Osteoblast (primary cell): Measurements from ENCODE around the gene YTHDF1. TPM values are rescaled to one million over a fixed set of nuclear protein-coding genes. Genes with fewer than 3 reads are reported as not detected.
A peak's percentile ranks its signal among the peaks of the same experiment; 100 is the strongest.

ENCODE experiments used
- DNase-seq: peaks from one replicate; pipeline ENCODE4 v3.0.0; 2011; ENCODE audit warnings: low spot score, mixed read lengths; ENCODE audit not compliant: insufficient read length; ENCODE audit errors: missing footprints
- H2AFZ ChIP-seq: 2 replicates; pipeline ENCODE4 v1.6.0; 2011; ENCODE audit warnings: mild to moderate bottlenecking, low read length
- H3K27ac ChIP-seq: 2 replicates; pipeline ENCODE4 v1.5.1; 2011; ENCODE audit warnings: mild to moderate bottlenecking, low read depth, low read length, moderate library complexity
- H3K27me3 ChIP-seq: 2 replicates; pipeline ENCODE4 v1.6.0; 2012; ENCODE audit warnings: mild to moderate bottlenecking, control low read depth, inconsistent platforms, low read length, moderate library complexity; ENCODE audit not compliant: insufficient read depth
- H3K36me3 ChIP-seq: 2 replicates; pipeline ENCODE4 v1.5.1; 2011; ENCODE audit warnings: mild to moderate bottlenecking, low read length, control low read depth, moderate library complexity; ENCODE audit not compliant: insufficient read depth
- H3K4me1 ChIP-seq: 2 replicates; pipeline ENCODE4 v1.5.1; 2011; ENCODE audit warnings: mild to moderate bottlenecking, low read length, control low read depth, moderate library complexity; ENCODE audit not compliant: insufficient read depth
- H3K4me2 ChIP-seq: 2 replicates; pipeline ENCODE4 v1.6.0; 2011; ENCODE audit warnings: mild to moderate bottlenecking, low read length; ENCODE audit not compliant: insufficient read depth
- H3K4me3 ChIP-seq: fragments of 200-600 bp; sonication (generic); 3 replicates; pipeline ENCODE4 v1.5.1; 2012; ENCODE audit warnings: mild to moderate bottlenecking, low read length, inconsistent platforms; ENCODE audit not compliant: insufficient read depth
- H3K79me2 ChIP-seq: 2 replicates; pipeline ENCODE4 v1.6.0; 2012; ENCODE audit warnings: mild to moderate bottlenecking, low read length, control low read depth, inconsistent platforms; ENCODE audit not compliant: insufficient read depth
- H3K9me3 ChIP-seq: 2 replicates; pipeline ENCODE4 v1.5.1; 2011; ENCODE audit warnings: low read depth, low read length, control low read depth
- H4K20me1 ChIP-seq: 2 replicates; pipeline ENCODE4 v1.6.0; 2012; ENCODE audit warnings: mild to moderate bottlenecking, low read length, control low read depth; ENCODE audit not compliant: insufficient read depth
- CTCF ChIP-seq: IDR thresholded peaks from 2 replicates; pipeline ENCODE4 v1.5.1; 2011; ENCODE audit warnings: mild to moderate bottlenecking, low read depth, low read length, moderate library complexity; ENCODE audit errors: extremely low read depth
- total RNA-seq: library from RNA; depleted of rRNA; stranded (reverse); fragments of >200 nt; gene quantifications from 2 replicates; pipeline ENCODE4 v1.2.3, GENCODE V29; 2012

Gene YTHDF1
- total RNA-seq, 1 donor: 23.9 TPM

DNA sequence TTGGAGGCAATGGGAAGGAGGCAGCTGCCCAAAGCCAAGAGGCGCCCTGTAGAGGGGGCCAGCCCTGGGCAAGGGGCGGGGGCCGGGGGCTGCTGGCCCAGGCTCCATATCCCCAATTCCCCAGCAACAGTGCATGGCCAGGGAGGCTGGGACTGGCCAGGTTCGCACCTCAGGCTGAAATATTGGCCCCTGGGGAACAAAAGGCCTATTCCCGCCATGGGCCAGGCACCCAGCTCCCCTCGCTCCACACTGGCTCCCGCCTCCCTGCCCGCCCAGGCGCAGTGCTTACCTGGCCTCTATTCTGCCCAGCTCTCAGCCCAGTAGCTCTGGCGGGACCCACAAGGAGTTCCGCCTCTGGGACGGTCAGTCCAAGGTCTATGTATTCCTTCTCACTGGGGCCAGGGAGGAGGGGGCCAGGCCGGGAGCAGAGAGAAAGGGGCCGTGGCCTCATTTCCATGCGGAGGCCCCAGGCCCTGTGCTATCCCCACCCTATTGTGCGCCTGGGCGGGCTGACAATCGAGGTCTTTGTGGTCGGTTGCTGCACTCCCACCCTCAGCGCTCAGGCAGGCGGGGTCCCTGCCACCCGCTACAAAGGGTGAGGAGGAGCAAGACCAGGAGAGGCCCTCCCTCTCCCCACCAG is 42.3 kb downstream of the YTHDF1 start:
- DNase-seq: no peak
- peaks cover 4% of the 10 kb centered on the region for H4K20me1 ChIP-seq
- no peak overlapping the region for H3K4me2 ChIP-seq
- no peaks in the 10 kb centered on the region for H3K36me3 ChIP-seq
- H3K27me3 ChIP-seq: peaks cover 58% of the 10 kb centered on the region
- no peaks in the 10 kb centered on the region for H3K9me3 ChIP-seq
- TF ChIP-seq CTCF: no peak
- no peaks in the 10 kb centered on the region for H3K4me1 ChIP-seq
- H3K27ac ChIP-seq: no peak overlapping the region
- no peak overlapping the region for H3K4me3 ChIP-seq
- H3K79me2 ChIP-seq: no peaks in the 10 kb centered on the region
- H2AFZ ChIP-seq: no peak overlapping the region

DNA sequence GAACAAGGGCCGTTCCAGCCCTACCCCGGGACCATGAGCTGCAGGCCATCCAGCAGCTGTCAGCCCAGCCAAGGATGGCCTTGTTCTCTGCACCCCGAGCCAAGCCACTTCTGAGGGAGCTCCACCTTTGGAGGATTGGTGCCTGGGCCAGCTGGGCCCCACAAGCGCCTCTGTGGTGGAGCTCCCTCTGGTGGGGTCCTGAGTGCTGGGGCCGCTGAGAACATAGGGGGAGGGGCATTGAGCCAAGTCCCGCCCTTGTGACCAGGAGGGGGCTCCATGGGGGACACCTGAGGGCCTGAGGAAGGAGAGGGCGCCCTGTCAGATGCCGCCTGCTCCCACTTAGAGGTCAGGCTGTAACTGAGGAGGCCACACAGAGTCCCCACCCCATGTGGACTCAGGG is 43.2 kb downstream of the YTHDF1 start:
- Histone ChIP-seq H2AFZ (no peak overlapping the region), H3K79me2 (no peaks in the 10 kb centered on the region), H3K4me1 (no peaks in the 10 kb centered on the region), H3K4me3 (no peak overlapping the region), H3K9me3 (no peaks in the 10 kb centered on the region), H3K4me2 (no peak overlapping the region), H4K20me1 (peaks cover 4% of the 10 kb centered on the region), H3K36me3 (no peaks in the 10 kb centered on the region), H3K27me3 (peaks cover 51% of the 10 kb centered on the region), H3K27ac (no peak overlapping the region)
- peak; percentile 6 for TF ChIP-seq CTCF
- no peak for DNase-seq

- H2AFZ ChIP-seq: no peak overlapping the region
- peaks cover 49% of the 10 kb centered on the region for H3K27me3 ChIP-seq
- no peak overlapping the region for H3K4me2 ChIP-seq
- H3K4me3 ChIP-seq: no peak overlapping the region
- no peak for TF ChIP-seq CTCF
- no peak overlapping the region for H3K27ac ChIP-seq
- DNase-seq: no peak
- no peaks in the 10 kb centered on the region for H3K79me2 ChIP-seq
- H4K20me1 ChIP-seq: peaks cover 4% of the 10 kb centered on the region
- H3K9me3 ChIP-seq: no peaks in the 10 kb centered on the region
- no peaks in the 10 kb centered on the region for H3K36me3 ChIP-seq
- H3K4me1 ChIP-seq: no peaks in the 10 kb centered on the region
These were observed 43.9 kb downstream of the YTHDF1 start for GRCh38 chr20:63171991-63172390.

DNA sequence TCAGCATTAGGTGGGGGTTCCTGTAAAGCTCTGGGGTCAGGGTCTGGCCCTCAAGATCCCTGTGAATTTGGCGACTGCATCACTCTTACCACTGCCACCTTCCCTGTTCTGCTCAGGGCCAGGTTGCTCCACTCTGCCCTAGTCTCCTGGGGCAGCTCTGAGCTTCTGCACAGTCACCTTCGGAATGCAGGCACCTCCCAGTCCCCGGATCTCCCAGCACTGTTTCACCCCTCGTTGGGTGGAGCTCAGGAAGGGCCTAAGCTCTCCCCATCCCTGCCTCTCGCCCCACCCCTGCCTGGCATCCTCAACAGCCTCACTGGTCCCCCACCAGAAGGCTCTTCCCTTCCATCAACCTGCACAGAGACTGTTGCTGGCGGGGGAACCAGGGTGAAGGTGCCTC is 46.2 kb downstream of the YTHDF1 start:
- Histone ChIP-seq H3K27me3 (peaks cover 26% of the 10 kb centered on the region), H3K9me3 (no peaks in the 10 kb centered on the region), H2AFZ (no peak overlapping the region), H3K4me3 (no peak overlapping the region), H3K4me2 (no peak overlapping the region), H3K4me1 (no peaks in the 10 kb centered on the region), H3K79me2 (no peaks in the 10 kb centered on the region), H3K36me3 (no peaks in the 10 kb centered on the region), H3K27ac (no peak overlapping the region), H4K20me1 (no peaks in the 10 kb centered on the region)
- no peak for TF ChIP-seq CTCF
- no peak for DNase-seq
